T-helper 17 cell (primary cell): Measurements from ENCODE around the gene CENPA. TPM values are rescaled to one million over a fixed set of nuclear protein-coding genes. Genes with fewer than 3 reads are reported as not detected.
"Not testable (repeated sequence)": the region's sequence is repeated elsewhere in the genome, so short reads cannot be mapped to it uniquely, and the experiment has no call there.

ENCODE experiments used
- ATAC-seq: fragments of 150-1000 bp; cut with Tn5 transposase; 2 replicates; pipeline ENCODE4 v1.10.0; 2021; ENCODE audit warnings: mild to moderate bottlenecking, moderate library complexity
- DNase-seq, 3 donors: peaks; one replicate each; pipeline versions ENCODE4 v3.0.0 to v3.0.0-alpha.2; 2020 to 2021
- H3K9me3 ChIP-seq: one replicate; pipeline ENCODE4 v1.7.0; 2013; ENCODE audit warnings: low read length, mild to moderate bottlenecking; ENCODE audit not compliant: control insufficient read depth, poor library complexity, severe bottlenecking
- H3K27ac Mint-ChIP-seq: one replicate; pipeline ENCODE4 v1.8.0; 2022; ENCODE audit warnings: mild to moderate bottlenecking, moderate library complexity, mixed read lengths
- H3K27me3 Mint-ChIP-seq: one replicate; pipeline ENCODE4 v1.8.0; 2022; ENCODE audit warnings: mixed read lengths
- H3K36me3 Mint-ChIP-seq: one replicate; pipeline ENCODE4 v1.8.0; 2022; ENCODE audit warnings: low read depth, mixed read lengths
- H3K4me1 Mint-ChIP-seq: one replicate; pipeline ENCODE4 v1.8.0; 2022; ENCODE audit warnings: mild to moderate bottlenecking, mixed read lengths
- H3K4me3 Mint-ChIP-seq: one replicate; pipeline ENCODE4 v1.8.0; 2022; ENCODE audit warnings: mild to moderate bottlenecking, moderate library complexity, mixed read lengths
- total RNA-seq, 4 donors: library from RNA in 2 of 4; stranded (reverse) in 2 of 4; gene quantifications; one replicate each; pipeline ENCODE4 v1.2.3 and lab custom pipeline; 2022 to 2026

Gene CENPA
- under 1 TPM; 0.50 to 0.52 TPM for total RNA-seq
- total RNA-seq (lab: John Stamatoyannopoulos, UW) = 0.12 to 0.83 reads per million in 2 donors

DNA sequence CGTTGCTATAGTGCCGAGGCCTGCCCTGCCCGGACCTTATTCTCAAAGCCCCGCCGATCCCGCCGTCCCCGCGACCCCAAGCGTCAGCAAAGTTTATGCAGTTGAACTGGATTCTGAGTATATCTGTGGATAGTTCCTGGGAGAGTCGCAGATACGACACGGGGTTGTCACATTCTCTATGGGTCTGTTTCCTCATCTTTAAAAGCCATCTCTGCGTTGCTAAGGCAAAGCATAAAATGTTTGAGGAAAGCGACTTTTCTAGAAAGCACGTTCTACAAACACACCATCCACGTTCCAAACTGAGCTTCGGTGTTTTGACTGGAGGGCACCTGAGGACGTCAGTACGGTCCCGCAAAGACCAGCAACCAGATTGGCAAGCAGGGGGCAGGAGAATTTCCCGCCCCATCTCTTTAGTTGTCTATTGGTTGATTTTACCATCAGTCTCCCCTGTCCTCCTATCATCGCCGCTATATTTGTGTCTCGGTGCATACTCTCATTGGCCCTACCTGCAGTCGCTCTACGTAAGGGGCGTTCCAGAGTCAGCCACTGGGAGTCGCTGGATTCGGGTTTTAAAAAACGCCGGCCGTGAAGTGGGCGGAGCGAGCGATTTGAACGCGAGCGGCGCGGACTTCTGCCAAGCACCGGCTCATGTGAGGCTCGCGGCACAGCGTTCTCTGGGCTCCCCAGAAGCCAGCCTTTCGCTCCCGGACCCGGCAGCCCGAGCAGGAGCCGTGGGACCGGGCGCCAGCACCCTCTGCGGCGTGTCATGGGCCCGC lies at the start of gene CENPA:
TSS of gene CENPA (plus strand) at position 626 of the 776 bp plus-strand sequence. CDS start at position 767, 141 bp downstream.
- Mint-ChIP-seq H3K27ac (peak within 1 kb of the TSS; percentile 87), H3K36me3 (no peaks in the 10 kb centered on the region), H3K4me3 (peak within 1 kb of the TSS; percentile 89), H3K27me3 (peaks cover 16% of the 10 kb centered on the region), H3K4me1 (peaks cover 15% of the 10 kb centered on the region)
- H3K9me3 ChIP-seq = no peaks in the 10 kb centered on the region
- DNase-seq (peak; percentile 87 to 90 (median 89)), ATAC-seq (peak; percentile 99)

DNA sequence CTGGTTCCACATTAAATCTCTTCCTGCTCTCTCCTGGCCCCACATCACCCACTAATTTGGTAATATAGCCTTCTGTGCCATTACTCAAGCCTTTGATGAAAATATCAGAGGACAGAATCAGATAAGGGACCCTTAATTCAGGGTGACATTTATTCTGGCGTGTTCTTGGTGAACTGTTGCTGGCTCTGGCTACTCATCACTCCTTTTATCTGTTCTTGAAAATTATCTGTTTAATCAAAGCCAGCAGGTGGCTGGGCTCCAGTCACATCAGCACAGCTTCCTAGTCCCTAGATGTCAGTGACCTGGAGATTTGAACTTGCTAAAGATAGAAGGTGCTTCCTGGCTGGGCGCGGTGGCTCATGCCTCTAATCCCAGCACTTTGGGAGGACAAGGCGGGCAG lies 48.6 kb upstream of the CENPA start:
- Mint-ChIP-seq H3K36me3 (no peaks in the 10 kb centered on the region), H3K27me3 (peaks cover 25% of the 10 kb centered on the region), H3K4me1 (peaks cover 7% of the 10 kb centered on the region), H3K27ac (no peak overlapping the region), H3K4me3 (no peak overlapping the region)
- no peaks in the 10 kb centered on the region for H3K9me3 ChIP-seq
- no peak for ATAC-seq
- DNase-seq = no peak

DNA sequence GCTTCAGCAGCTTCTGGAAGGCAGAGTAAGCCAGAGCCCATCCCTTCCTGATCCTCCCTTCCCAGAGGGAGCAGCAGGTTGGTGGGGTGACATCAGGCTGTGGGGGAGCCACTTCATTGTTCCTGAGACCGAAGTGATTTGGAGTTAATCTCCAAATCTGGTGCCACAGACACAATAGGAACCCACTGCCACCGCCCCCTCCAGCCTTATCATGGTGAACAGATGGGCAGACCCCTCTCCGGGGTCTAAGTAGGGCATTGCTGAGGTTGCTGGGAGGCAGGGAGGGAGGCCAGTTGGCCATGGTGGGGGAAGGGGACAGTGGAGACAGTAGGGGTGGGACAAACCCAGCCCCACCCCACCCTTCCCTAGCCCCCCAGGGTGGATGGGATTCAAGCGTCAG lies 47.4 kb upstream of the CENPA start:
- peaks cover 12% of the 10 kb centered on the region for H3K27me3 Mint-ChIP-seq
- H3K9me3 ChIP-seq = no peaks in the 10 kb centered on the region
- no peaks in the 10 kb centered on the region for H3K36me3 Mint-ChIP-seq

DNA sequence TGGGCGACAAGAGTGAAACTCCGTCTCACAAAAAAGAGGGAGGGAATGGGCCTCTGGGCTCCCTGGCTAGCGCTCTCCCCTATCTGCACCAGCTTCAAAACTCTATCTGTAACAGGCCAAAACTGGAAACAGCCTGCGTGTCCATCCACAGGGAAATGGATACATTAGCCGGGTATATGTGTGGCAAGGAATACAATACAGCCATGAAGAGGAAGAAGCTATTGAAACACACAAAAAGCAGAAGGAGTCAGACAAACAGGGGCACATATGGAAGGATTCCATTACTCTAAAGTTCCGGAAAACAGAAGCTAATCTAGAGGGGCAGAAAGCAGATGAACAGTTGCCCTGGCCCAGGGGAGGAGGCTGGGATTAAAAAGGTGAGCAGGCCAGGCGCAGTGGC lies 46.3 kb upstream of the CENPA start:
- H3K9me3 ChIP-seq = no peaks in the 10 kb centered on the region
- DNase-seq (no peak), ATAC-seq (no peak)
- H3K27me3 Mint-ChIP-seq = peaks cover 9% of the 10 kb centered on the region
- H3K4me1 Mint-ChIP-seq = peaks cover 7% of the 10 kb centered on the region
- no peak overlapping the region for H3K4me3 Mint-ChIP-seq
- H3K27ac Mint-ChIP-seq = no peak overlapping the region
- no peaks in the 10 kb centered on the region for H3K36me3 Mint-ChIP-seq

More for the DNA sequence above, 47.4 kb upstream of the CENPA start:
- DNase-seq (no peak), ATAC-seq (no peak)
- H3K27ac Mint-ChIP-seq = no peak overlapping the region
- H3K4me1 Mint-ChIP-seq = peaks cover 7% of the 10 kb centered on the region
- no peak overlapping the region for H3K4me3 Mint-ChIP-seq

DNA sequence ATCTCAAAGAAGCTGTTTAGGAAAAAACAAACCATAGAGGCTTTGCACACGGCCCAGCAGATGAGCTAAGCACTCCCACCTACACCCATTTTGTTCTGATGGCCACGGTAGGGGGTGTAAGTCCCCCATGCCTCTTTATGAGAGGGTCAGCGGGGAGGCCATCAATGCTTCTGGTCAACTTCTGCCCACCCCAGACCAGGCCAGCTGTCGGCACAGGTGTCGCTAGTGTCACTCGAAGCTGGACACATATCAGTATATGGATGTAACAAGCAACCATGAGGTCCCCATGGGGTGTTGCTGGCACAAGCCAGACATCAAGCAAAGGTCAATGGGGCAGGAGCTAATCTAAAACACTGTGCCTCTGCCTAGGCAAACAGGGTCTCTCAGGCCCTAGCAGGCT lies 45.5 kb upstream of the CENPA start:
- peaks cover 9% of the 10 kb centered on the region for H3K27me3 Mint-ChIP-seq
- H3K4me1 Mint-ChIP-seq = peaks cover 7% of the 10 kb centered on the region
- ATAC-seq = no peak
- H3K4me3 Mint-ChIP-seq = no peak overlapping the region
- H3K27ac Mint-ChIP-seq = no peak overlapping the region
- H3K36me3 Mint-ChIP-seq = no peaks in the 10 kb centered on the region
- H3K9me3 ChIP-seq = no peaks in the 10 kb centered on the region
- DNase-seq = no peak

DNA sequence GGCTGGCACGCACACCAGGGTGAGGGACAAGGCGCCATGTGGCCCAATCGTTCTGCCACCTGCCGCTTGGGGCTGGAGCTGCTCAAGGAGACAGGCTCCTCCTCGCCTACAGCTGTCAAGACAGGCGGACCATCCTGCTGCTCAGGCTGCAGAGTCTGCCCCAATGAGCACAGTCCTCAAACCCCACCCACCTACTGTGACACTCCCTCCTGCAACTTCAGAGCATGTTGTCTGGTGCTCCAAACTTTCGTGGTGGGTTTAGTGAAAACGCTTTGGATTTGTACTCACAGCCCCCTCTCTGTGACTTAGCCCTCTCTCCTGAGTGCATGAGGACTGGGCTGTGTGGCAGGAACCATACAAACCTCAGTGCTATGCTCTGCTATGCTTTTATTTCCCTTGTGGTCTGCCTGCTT lies 45.0 kb upstream of the CENPA start:
- DNase-seq (no peak), ATAC-seq (peak; percentile 63)
- Mint-ChIP-seq H3K27ac (peak overlapping the region; percentile 53), H3K4me1 (peaks cover 10% of the 10 kb centered on the region), H3K36me3 (no peaks in the 10 kb centered on the region), H3K4me3 (no peak overlapping the region), H3K27me3 (peaks cover 9% of the 10 kb centered on the region)
- H3K9me3 ChIP-seq = no peaks in the 10 kb centered on the region

DNA sequence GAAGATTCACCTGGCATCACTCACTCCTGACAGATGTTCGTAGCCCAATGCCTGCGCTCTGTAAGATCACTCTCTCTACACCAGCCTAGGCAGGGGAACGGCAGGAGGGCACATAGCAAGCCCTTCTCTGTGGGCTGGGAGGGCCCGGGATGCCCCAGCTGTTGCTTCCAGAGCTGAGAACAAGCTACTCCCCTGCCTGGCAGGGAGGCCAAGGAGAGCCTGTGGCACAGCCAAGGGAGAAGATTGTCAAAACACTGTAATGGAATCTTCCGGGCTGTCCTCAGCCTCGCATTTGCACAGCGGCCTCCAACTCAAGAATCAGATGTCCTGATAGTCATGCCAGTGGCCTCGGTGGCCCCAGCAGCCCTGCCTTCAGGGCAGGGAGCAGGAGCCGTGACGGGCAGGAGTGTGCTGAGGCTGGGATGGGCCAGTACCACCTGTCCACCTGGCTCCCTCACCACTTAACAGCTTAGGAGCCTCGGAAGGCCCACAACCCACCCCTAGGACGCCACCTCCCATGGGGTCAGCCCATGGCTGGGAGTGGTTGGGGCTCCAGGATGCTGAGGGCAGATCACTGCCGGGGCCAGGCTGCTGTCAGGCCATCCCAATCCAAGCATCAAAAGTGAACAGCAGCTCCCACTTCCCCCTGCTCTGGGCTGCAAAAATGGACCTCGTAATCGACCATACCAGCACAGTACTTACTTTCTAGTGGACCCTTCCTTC lies 43.6 kb upstream of the CENPA start:
- Mint-ChIP-seq H3K27ac (no peak overlapping the region), H3K36me3 (no peaks in the 10 kb centered on the region), H3K27me3 (peaks cover 7% of the 10 kb centered on the region), H3K4me3 (no peak overlapping the region), H3K4me1 (peaks cover 9% of the 10 kb centered on the region)
- ATAC-seq = no peak
- DNase-seq = no peak
- no peaks in the 10 kb centered on the region for H3K9me3 ChIP-seq

DNA sequence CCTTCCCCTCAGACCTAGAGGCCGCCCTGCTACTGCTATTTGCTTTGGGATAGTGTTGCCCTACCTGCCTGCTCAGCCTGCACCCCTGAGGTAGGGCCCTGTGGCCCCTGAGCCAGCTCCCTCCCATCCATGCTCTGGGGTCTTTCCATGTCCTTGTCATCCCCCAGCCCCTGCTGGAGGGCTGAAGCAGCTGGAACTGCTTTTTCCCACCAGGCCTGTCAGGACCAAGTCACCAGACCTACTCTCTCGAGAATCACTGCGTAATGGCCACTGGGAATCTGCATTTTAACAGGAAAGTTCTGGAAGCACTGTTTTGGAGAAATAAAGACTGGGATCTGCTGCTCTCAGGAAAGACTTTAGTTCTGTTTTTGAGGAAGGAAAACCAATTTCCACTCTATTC lies 42.0 kb upstream of the CENPA start:
- DNase-seq (no peak), ATAC-seq (no peak)
- Mint-ChIP-seq H3K4me3 (no peak overlapping the region), H3K36me3 (no peaks in the 10 kb centered on the region), H3K27me3 (peaks cover 4% of the 10 kb centered on the region), H3K4me1 (peaks cover 7% of the 10 kb centered on the region), H3K27ac (no peak overlapping the region)
- H3K9me3 ChIP-seq = no peaks in the 10 kb centered on the region

DNA sequence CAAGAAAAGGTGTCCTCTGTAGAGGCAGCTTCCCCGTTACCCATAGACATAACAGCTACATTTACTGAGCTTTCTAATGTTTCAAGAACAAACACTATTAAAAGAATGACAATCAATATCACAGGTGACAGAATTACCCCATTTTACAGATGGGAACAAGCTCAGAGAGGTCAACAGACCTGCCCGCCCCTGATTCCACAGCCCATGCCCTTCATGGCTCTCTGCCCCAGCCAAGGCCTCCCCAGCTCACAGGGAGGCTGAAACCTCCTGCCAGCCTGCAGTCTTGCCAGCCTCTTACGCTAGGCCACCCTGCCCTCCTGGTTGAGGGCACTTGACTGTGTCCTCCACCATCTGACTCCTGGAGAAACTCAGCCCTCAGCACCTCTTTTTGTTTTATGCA lies 40.9 kb upstream of the CENPA start:
- DNase-seq (no peak), ATAC-seq (no peak)
- Mint-ChIP-seq H3K36me3 (no peaks in the 10 kb centered on the region), H3K27me3 (no peaks in the 10 kb centered on the region), H3K4me3 (no peak overlapping the region), H3K4me1 (peaks cover 7% of the 10 kb centered on the region), H3K27ac (no peak overlapping the region)
- no peaks in the 10 kb centered on the region for H3K9me3 ChIP-seq

DNA sequence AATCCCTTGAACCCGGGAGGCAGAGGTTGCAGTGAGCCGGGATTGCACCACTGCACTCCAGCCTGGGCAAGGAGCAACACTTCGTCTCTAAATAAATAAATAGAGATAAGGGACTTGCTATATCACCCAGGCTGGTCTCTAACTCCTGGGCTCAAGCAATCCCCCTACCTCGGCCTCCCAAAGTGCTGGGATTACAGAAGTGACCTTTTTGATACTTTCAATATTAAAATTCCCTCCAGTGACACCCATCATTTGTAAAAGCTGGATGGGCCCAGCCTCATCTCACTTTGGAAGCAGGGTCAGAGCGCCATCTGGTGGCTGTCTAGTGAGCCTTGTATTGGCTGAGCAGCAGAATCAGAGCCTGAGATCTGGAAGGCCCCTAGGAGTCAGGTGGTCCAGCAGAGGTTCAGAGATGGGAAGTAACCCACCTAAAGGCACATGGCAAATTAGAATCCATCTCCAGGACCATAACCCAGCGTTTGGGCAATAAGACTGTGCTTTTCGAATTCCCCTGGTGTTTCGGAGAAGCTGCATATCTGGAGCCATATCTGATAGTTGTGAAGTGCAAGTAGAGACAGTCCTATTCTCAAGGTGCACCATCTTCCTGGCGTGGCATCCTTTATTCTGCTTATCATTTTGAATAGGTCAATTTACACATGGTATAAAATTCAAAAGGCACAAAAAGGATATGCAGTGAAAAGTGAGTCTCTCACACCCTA lies 40.1 kb upstream of the CENPA start:
- H3K36me3 Mint-ChIP-seq = no peaks in the 10 kb centered on the region
- no peaks in the 10 kb centered on the region for H3K9me3 ChIP-seq
- ATAC-seq (peak; percentile 81), DNase-seq (peak; percentile 51 to 68 (median 58))
- H3K4me3 Mint-ChIP-seq = no peak overlapping the region
- H3K27me3 Mint-ChIP-seq = no peaks in the 10 kb centered on the region
- H3K27ac Mint-ChIP-seq = no peak overlapping the region
- H3K4me1 Mint-ChIP-seq = peaks cover 5% of the 10 kb centered on the region

DNA sequence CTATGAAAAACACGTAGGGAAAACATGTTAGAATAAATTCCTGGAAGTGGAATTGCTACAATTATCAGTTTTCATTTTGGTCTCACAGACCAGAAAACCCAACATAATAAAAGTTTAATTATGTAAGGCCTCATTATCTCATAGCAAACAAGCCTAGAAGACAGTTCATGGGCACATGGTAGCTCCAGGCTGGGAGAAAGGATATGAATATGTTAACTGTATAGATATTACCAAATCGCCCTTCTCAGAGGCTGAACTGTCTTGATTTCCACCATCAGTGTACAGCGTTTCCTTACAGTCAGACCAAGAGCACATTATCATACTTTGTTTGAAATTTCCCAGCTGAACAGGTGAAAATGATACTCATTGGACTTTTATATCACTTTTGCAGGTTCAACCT lies 38.9 kb upstream of the CENPA start:
- no peak for ATAC-seq
- no peak overlapping the region for H3K27ac Mint-ChIP-seq
- H3K9me3 ChIP-seq = no peaks in the 10 kb centered on the region
- H3K4me1 Mint-ChIP-seq = peaks cover 3% of the 10 kb centered on the region
- no peak overlapping the region for H3K4me3 Mint-ChIP-seq
- no peaks in the 10 kb centered on the region for H3K36me3 Mint-ChIP-seq
- H3K27me3 Mint-ChIP-seq = no peaks in the 10 kb centered on the region
- no peak for DNase-seq

DNA sequence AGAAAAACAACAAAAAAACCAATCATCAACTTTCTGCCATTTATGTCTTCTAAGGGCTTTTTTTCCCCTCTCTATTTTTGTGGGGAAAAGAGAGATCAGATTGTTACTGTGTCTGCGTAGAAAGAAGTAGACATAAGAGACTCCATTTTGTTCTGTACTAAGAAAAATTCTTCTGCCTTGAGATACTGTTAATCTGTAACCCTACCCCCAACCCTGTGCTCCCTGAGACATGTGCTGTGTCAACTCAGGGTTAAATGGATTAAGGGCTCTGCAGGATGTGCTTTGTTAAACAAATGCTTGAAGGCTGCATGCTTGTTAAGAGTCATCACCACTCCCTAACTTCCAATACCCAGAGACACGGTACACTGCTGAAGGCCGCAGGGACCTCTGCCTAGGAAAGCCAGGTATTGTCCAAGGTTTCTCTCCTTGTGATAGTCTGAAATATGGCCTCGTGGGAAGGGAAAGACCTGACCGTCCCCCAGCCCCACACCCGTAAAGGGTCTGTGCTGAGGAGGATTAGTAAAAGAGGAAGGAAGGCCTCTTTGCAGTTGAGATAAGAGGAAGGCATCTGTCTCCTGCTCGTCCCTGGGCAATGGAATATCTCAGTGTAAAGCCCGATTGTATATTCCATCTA lies 36.0 kb upstream of the CENPA start:
- H3K9me3 ChIP-seq, ATAC-seq, H3K4me3 Mint-ChIP-seq, H3K27ac Mint-ChIP-seq, H3K27me3 Mint-ChIP-seq, H3K36me3 Mint-ChIP-seq, DNase-seq, H3K4me1 Mint-ChIP-seq: not testable (repeated sequence)

DNA sequence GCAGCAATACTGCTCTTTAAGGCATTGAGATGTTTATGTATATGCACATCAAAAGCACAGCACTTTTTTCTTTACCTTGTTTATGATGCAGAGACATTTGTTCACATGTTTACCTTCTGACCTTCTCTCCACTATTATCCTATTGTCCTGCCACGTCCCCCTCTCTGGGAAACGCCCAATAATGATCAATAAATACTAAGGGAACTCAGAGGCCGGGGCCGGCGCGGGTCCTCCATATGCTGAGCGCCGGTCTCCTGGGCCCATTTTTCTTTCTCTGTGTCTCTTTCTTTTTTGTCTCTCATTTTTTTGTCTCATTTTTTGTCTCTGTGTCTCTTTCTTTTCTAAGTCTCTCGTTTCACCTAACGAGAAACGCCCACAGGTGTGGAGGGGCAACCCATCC lies 35.4 kb upstream of the CENPA start:
- H3K36me3 Mint-ChIP-seq, H3K9me3 ChIP-seq, H3K4me1 Mint-ChIP-seq, DNase-seq, H3K4me3 Mint-ChIP-seq, H3K27me3 Mint-ChIP-seq, H3K27ac Mint-ChIP-seq, ATAC-seq: not testable (repeated sequence)
